ENCODE data around the gene CPNE2. TPM values are rescaled to one million over a fixed set of nuclear protein-coding genes. Genes with fewer than 3 reads are reported as not detected.

The CPNE2 gene
- total and polyA plus RNA-seq, 2 of the 8 experiments (the other 6 are each of a cell fraction or from before 2014, with no cell fraction given), result 10.6 to 39.5 TPM

DNA sequence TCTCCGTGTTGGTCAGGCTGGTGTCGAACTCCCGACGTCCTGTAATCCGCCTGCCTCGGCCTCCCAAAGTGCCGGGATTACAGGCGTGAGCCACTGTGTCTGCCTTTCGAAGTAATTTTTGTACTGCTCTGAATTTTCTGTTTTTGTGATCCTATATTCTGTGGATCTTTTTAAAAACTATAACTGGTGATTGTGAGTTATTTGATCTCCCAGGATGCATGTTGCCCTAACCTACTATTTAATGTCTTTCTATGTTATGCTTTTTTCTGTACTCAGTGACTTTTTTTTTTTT, 96.3 kb downstream of the CPNE2 start:
- Histone ChIP-seq H3K27ac (ENCODE audit: low read depth, low read length) (no peak overlapping the region), H4K5ac (ENCODE audit: insufficient read length, low read depth, low read length) (no peak overlapping the region), H3K4ac (replicated peaks; ENCODE audit: insufficient read length, low read depth, low read length) (no peak overlapping the region), H3K27me3 (replicated peaks in 1 of 4; ENCODE audit: control insufficient read depth in 3 of 4, extremely low read depth in 1 of 4, insufficient read depth in 3 of 4, low read length in 3 of 4) (no peaks in the 10 kb centered on the region), H4K91ac (replicated peaks; ENCODE audit: insufficient read length, low read length) (no peak overlapping the region), H2BK120ac (replicated peaks; ENCODE audit: low read depth, low read length) (no peak overlapping the region), H3K4me3 (ENCODE audit: extremely low read depth in 1 of 4, insufficient read depth in 2 of 4, low read depth in 3 of 4, low read length in 4 of 4) (no peak overlapping the region), H4K20me1 (replicated peaks in 1 of 2; ENCODE audit: control insufficient read depth in 1 of 2, insufficient read depth in 2 of 2, low read length in 2 of 2) (no peaks in the 10 kb centered on the region), H2BK15ac (ENCODE audit: low read length) (no peak overlapping the region), H2BK5ac (ENCODE audit: low read depth, low read length) (no peak overlapping the region), H3K36me3 (ENCODE audit: control insufficient read depth in 2 of 4, insufficient read depth in 4 of 4, low read length in 3 of 4) (no peaks in the 10 kb centered on the region), H3K9me3 (ENCODE audit: insufficient read depth in 2 of 2, low read depth in 1 of 2, low read length in 1 of 2) (no peaks in the 10 kb centered on the region), H4K8ac (ENCODE audit: extremely low read depth, insufficient read depth, low read length) (no peak overlapping the region), H3K4me2 (ENCODE audit: insufficient read depth in 1 of 2, low read depth in 2 of 2, low read length in 2 of 2) (no peak overlapping the region), H2BK12ac (ENCODE audit: low read depth, low read length) (no peak overlapping the region), H3K79me2 (ENCODE audit: control insufficient read depth in 1 of 2, insufficient read depth in 2 of 2, low read length in 2 of 2) (peaks cover 5 to 88% of the 10 kb centered on the region in 2 experiments), H3K4me1 (replicated peaks in 1 of 4; ENCODE audit: control insufficient read depth in 3 of 4, insufficient read depth in 4 of 4, low read length in 3 of 4) (peaks cover 0 to 7% (median 4%) of the 10 kb centered on the region in 4 experiments; a peak in 5 of 7 replicates), H3K18ac (ENCODE audit: extremely low read depth, low read length) (no peak overlapping the region), H3K9ac (replicated peaks in 1 of 4; ENCODE audit: extremely low read depth in 1 of 4, low read depth in 3 of 4, low read length in 3 of 4) (no peak overlapping the region), H3K79me1 (ENCODE audit: low read depth, low read length) (peaks cover 10% of the 10 kb centered on the region), H3K56ac (replicated peaks; ENCODE audit: insufficient read length, low read depth, low read length) (no peak overlapping the region), H3K14ac (ENCODE audit: insufficient read length) (no peak overlapping the region), H3K23ac (ENCODE audit: insufficient read length) (no peak overlapping the region), H3K23me2 (ENCODE audit: low read depth, low read length) (peaks cover 14% of the 10 kb centered on the region), H2AK5ac (ENCODE audit: low read depth, low read length) (no peak overlapping the region), H2BK20ac (ENCODE audit: low read length) (no peak overlapping the region), H2AFZ (ENCODE audit: low read length) (no peak overlapping the region)
- CTCF ChIA-PET (ENCODE audit: partially characterized antibody), result interaction anchor here (0.6 kb wide), 2 partner anchors 33 to 72 kb away, joined by 3 to 4 read pairs; no protein-coding TSS in a partner anchor
- POLR2A ChIA-PET (ENCODE audit: partially characterized antibody), result no interaction called here
- DNase-seq (ENCODE audit: low read depth in 1 of 2, low spot score in 2 of 2) (no peak), FAIRE-seq (no peak)
- WGBS, 2 experiments (ENCODE audit: extremely low coverage in 1 of 2, insufficient coverage in 1 of 2, insufficient read length in 1 of 2, insufficient replicate concordance in 2 of 2, low coverage in 1 of 2, low lambda C conversion rate in 2 of 2, missing lambda C conversion rate in 1 of 2), result 94% methylated on average over 9 of the region's 9 CpGs; no CpG with 5 or more reads in 1 of the 2 experiments
- TF ChIP-seq, protein P1, sequence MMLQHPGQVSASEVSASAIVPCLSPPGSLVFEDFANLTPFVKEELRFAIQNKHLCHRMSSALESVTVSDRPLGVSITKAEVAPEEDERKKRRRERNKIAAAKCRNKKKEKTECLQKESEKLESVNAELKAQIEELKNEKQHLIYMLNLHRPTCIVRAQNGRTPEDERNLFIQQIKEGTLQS (IDR thresholded peaks at IDR 0.05; ENCODE audit: insufficient read depth, low read depth, low read length), result no peak
- TF ChIP-seq ASH2L (IDR thresholded peaks at IDR 0.05; ENCODE audit: low read length), result no peak
- no peak for TF ChIP-seq SIX5 (IDR thresholded peaks at IDR 0.05; ENCODE audit: low read depth, low read length)
- no peak for TF ChIP-seq SP4 (IDR thresholded peaks at IDR 0.05; ENCODE audit: low read length)
- no peak for TF ChIP-seq CREB1 (IDR thresholded peaks at IDR 0.05)
- TF ChIP-seq KDM5A (IDR thresholded peaks at IDR 0.05; ENCODE audit: low read length), result no peak
- no peak for TF ChIP-seq EZH2 (IDR thresholded peaks at IDR 0.05; ENCODE audit: low read depth, low read length, severe bottlenecking)
- no peak for TF ChIP-seq CBX8 (IDR thresholded peaks at IDR 0.05; ENCODE audit: borderline replicate concordance, low read depth, low read length)
- no peak for TF ChIP-seq GABPA (IDR thresholded peaks at IDR 0.05; ENCODE audit: borderline replicate concordance, insufficient read depth, low read length)
- TF ChIP-seq CTBP2 (IDR thresholded peaks at IDR 0.05; ENCODE audit: borderline replicate concordance, insufficient read depth, insufficient read length, low read length), result no peak
- no peak for TF ChIP-seq POLR2A (IDR thresholded peaks at IDR 0.05; ENCODE audit: control extremely low read depth in 1 of 2, low read depth in 2 of 2, low read length in 2 of 2)
- TF ChIP-seq KDM4A (IDR thresholded peaks at IDR 0.05; ENCODE audit: low read depth, low read length, severe bottlenecking), result no peak
- TF ChIP-seq TBP (IDR thresholded peaks at IDR 0.05; ENCODE audit: low read depth, low read length), result no peak
- TF ChIP-seq NRF1 (IDR thresholded peaks at IDR 0.05; ENCODE audit: low read depth, low read length), result no peak
- TF ChIP-seq NANOG (IDR thresholded peaks at IDR 0.05; ENCODE audit: insufficient read depth, low read depth, low read length, poor library complexity, severe bottlenecking), result no peak
- TF ChIP-seq TCF12 (IDR thresholded peaks at IDR 0.05; ENCODE audit: low read depth, low read length), result no peak
